ENCODE measurements around the gene C1QB. TPM values are rescaled to one million over a fixed set of nuclear protein-coding genes. Genes with fewer than 3 reads are reported as not detected.

The C1QB gene
- total RNA-seq, 1 donor from 2014 or later: 707 TPM

DNA sequence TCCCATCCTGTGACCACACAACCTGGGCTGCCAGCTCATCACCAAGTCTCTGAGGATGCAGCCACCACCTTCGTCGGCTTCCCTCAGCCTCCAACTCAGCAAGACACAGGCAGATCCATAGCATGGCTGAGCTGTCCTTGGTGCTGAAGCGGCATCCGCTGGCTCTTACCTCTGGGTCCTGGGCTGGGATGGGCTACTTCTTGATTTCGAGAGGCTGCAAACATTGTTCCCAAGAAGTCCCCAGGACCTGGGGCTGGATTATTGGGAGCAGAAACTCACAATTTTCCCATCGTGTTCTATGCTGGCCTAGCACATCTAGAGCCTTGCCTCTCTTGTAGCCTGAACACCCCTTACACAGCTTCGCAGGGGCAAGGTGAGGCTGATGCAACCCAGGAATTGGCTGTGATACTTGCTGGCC lies 41.5 kb upstream of the C1QB start:
- Histone ChIP-seq H3K36me3 (no peaks in the 10 kb centered on the region), H3K4me1 (no peaks in the 10 kb centered on the region), H3K27ac (no peak overlapping the region), H3K9me3 (no peaks in the 10 kb centered on the region), H3K27me3 (peaks cover 46% of the 10 kb centered on the region), H3K4me3 (no peak overlapping the region)
- intact Hi-C loops (cut with DNase I): no loop called here
- no peak for DNase-seq
- peak; percentile 32 for ATAC-seq
- TF ChIP-seq, protein P1, sequence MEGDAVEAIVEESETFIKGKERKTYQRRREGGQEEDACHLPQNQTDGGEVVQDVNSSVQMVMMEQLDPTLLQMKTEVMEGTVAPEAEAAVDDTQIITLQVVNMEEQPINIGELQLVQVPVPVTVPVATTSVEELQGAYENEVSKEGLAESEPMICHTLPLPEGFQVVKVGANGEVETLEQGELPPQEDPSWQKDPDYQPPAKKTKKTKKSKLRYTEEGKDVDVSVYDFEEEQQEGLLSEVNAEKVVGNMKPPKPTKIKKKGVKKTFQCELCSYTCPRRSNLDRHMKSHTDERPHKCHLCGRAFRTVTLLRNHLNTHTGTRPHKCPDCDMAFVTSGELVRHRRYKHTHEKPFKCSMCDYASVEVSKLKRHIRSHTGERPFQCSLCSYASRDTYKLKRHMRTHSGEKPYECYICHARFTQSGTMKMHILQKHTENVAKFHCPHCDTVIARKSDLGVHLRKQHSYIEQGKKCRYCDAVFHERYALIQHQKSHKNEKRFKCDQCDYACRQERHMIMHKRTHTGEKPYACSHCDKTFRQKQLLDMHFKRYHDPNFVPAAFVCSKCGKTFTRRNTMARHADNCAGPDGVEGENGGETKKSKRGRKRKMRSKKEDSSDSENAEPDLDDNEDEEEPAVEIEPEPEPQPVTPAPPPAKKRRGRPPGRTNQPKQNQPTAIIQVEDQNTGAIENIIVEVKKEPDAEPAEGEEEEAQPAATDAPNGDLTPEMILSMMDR (IDR thresholded peaks at IDR 0.05): no peak

DNA sequence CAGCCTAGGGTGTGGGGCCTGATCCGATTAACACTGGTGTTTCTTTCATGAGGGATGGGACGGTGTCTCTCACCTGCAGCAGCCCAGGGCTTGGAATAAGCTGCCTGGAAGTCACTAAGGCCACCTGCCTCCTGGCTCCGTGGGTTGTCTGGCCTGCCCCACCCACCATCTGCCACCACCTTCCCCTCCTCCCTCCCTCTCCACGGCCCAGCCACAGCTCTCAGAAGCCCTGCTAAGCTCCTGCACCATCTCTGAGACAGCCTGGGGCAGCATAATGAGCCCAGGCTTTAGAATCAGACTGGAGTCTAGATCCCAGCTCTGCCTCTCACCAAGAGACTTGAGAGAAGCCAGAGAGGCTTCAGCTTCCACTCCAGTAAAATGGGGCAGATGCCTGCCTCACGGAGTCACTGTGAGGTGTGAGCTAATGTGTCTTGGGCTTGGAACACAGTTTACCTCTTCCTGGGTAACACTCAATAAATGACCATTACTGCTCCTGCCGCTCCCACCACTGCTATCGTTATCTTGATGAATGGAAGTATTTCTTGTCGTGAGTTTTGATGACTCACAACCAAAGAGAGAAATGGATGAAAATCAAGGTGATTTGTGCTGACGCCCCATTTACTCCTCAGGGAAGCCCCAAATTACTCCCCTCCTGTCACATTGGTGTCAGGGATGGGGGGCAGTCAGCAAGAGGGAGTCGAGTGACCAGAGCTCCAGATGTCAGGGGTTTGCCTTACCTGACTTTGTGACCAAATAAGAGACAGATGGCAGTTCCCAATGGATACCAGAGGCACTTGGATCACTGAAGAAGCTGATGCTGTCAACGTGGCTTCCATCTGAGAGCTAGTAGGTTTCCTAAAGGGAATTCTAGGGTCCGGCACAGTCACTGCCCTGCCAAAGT lies 40.1 kb upstream of the C1QB start:
- H3K4me3 ChIP-seq: no peak overlapping the region
- intact Hi-C loops (cut with DNase I): no loop called here
- no peak for ATAC-seq

DNA sequence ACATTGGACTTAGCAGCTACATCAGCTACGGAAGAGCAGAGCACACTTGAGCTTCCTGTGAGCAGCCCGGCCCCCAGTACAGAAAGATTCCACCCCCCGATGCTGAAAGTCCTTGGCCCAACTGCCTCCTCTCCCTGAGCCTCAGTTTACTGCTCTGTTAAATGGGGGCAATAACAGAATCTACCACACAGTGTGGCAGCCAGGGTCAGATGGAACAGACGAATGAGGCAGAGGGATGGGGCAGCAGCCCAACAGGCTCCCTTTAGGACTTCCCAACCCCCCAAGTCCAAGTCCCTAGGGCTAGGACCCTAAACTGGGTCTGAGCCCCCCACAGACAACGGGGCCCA lies 39.5 kb upstream of the C1QB start:
- Histone ChIP-seq H3K36me3 (no peaks in the 10 kb centered on the region), H3K27ac (no peak overlapping the region), H3K9me3 (no peaks in the 10 kb centered on the region), H3K4me1 (no peaks in the 10 kb centered on the region), H3K27me3 (peaks cover 53% of the 10 kb centered on the region), H3K4me3 (no peak overlapping the region)
- no peak for ATAC-seq
- TF ChIP-seq, protein P1 (IDR thresholded peaks at IDR 0.05): no peak
- intact Hi-C loops (cut with DNase I): no loop called here
- DNase-seq: no peak

More for the DNA sequence above, 40.1 kb upstream of the C1QB start:
- Histone ChIP-seq H3K27me3 (peaks cover 53% of the 10 kb centered on the region), H3K36me3 (no peaks in the 10 kb centered on the region), H3K4me1 (no peaks in the 10 kb centered on the region), H3K27ac (no peak overlapping the region), H3K9me3 (no peaks in the 10 kb centered on the region)
- no peak for DNase-seq
- TF ChIP-seq, protein P1 (IDR thresholded peaks at IDR 0.05): no peak

DNA sequence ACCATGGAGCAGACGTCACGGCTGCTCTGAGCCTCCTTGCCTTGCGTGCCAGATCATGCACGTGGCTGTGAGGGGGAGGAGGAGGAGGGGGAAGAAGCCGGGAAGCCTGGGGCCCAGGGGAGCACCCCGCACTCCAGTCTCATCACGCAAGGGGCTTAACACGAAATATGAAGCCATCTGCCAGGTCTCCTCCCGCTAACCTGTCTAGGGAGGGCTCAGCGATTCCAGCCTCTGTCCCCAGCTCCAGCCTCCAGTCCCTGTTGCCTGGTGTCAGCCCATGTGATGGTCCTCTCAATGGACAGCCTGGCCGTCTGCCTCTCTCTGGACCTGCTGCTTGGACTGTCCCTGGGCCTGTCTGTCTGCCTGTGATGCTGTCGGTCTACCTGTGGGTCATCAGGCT lies 39.1 kb upstream of the C1QB start:
- ATAC-seq (no peak), DNase-seq (no peak)
- Histone ChIP-seq H3K9me3 (no peaks in the 10 kb centered on the region), H3K36me3 (no peaks in the 10 kb centered on the region), H3K4me1 (no peaks in the 10 kb centered on the region), H3K4me3 (no peak overlapping the region), H3K27me3 (peaks cover 56% of the 10 kb centered on the region), H3K27ac (no peak overlapping the region)
- intact Hi-C loops (cut with DNase I): no loop called here
- TF ChIP-seq, protein P1 (IDR thresholded peaks at IDR 0.05): no peak

DNA sequence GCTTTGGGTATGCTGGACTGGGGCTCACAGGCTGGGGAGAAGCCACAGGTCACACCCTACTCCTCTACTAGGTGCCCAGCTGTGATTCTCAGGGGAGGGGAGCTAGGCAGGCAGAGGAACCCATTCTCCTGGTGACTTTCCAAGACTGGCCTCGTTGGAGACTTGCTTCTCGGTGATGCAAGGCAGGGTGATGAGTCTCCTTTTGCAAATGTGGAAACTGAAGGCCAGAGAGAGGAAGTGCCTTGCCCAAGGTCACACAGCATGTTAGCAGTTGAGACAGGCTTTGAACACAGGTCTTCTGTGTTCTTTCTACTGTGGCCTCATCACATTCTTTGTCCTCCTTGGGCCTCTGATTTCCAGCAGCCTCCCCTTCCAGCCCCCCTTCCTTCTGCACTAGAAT lies 37.1 kb upstream of the C1QB start:
- TF ChIP-seq, protein P1 (IDR thresholded peaks at IDR 0.05): no peak
- ATAC-seq: peak; percentile 48
- DNase-seq: no peak
- Histone ChIP-seq H3K4me1 (no peaks in the 10 kb centered on the region), H3K27ac (no peak overlapping the region), H3K27me3 (peaks cover 63% of the 10 kb centered on the region), H3K4me3 (no peak overlapping the region), H3K9me3 (no peaks in the 10 kb centered on the region), H3K36me3 (no peaks in the 10 kb centered on the region)
- intact Hi-C loops (cut with DNase I): no loop called here

All from upper lobe of right lung (tissue), 1 donor.